ENCODE data around the gene NR3C2.

The NR3C2 gene

DNA sequence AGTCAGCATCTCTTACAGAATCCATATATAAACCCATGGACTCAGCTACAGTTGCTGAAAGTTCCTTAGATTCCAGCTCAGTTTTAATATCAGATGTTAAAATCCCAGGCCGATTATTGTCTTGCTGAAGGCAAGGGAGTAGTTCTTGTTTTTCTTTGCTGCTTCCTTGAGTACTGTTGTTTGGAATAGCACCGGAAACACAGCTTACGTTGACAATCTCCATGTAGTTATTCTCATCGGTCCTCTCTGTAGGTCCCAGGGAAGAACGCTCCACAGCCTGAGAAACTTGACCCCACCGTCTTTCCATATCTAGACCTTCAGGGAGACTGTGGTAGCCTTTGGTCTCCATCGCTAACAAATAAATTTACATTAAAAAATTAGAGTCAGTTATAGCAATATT, 5.7 kb downstream of the NR3C2 start:
- peaks cover 10% of the 10 kb centered on the region; the same call in 1 of the 2 replicates for H4K20me1 ChIP-seq
- peaks cover 24% of the 10 kb centered on the region for H3K27me3 ChIP-seq
- H3K9ac ChIP-seq, result no peak overlapping the region
- H3K4me2 ChIP-seq, result no peak overlapping the region
- no peak overlapping the region for H3K4me3 ChIP-seq
- no peaks in the 10 kb centered on the region for H3K9me3 ChIP-seq
- no peak for TF ChIP-seq Cebpa-rat (IDR thresholded peaks at IDR 0.05)
- peaks cover 12% of the 10 kb centered on the region for H3K4me1 ChIP-seq
- H3K27ac ChIP-seq, result no peak overlapping the region
- no peaks in the 10 kb centered on the region for H3K36me3 ChIP-seq

DNA sequence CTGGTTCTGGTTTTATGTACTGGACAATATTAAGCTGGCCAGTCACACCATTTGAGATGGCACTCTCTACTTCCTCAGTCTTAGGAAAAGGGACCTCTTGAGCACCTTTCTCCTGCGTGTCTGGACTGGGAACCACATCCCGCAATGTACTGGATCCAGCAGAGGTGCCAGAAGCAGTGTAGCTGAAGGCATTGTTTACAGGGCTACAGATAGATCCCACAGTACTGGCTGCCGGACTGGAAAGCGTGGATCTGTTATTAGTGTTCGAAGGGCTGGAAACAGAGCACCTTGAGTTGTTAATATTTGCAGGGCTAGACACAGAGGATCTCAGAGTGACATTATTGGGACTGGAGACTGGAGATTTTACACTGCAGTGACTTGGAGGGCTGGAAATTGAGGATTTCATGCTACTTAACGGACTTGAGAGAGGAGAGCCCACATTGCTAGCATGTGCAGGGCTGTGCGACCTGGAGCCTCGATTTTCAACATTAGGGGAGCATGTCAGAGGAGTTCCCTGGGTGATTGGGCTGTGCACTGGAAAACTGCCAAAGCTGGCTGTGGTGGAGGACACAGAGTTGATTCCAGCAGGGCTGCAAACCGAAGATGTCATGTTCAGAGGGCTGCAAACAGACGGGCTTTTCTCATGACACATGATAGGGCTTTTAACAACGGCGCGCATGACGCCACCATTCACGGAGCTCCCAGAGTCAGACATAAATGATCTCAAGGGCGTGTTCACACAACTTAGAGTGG, 6.4 kb downstream of the NR3C2 start:
- Histone ChIP-seq H4K20me1 (0 out of 2 replicates have a peak, but pooled peaks cover 3% of the 10 kb centered on the region), H3K36me3 (no peaks in the 10 kb centered on the region), H3K9ac (no peak overlapping the region), H3K4me1 (peaks cover 10% of the 10 kb centered on the region), H3K27ac (no peak overlapping the region), H3K27me3 (peaks cover 17% of the 10 kb centered on the region), H3K4me3 (no peak overlapping the region), H3K4me2 (no peak overlapping the region), H3K9me3 (no peaks in the 10 kb centered on the region)
- no peak for TF ChIP-seq Cebpa-rat (IDR thresholded peaks at IDR 0.05)

DNA sequence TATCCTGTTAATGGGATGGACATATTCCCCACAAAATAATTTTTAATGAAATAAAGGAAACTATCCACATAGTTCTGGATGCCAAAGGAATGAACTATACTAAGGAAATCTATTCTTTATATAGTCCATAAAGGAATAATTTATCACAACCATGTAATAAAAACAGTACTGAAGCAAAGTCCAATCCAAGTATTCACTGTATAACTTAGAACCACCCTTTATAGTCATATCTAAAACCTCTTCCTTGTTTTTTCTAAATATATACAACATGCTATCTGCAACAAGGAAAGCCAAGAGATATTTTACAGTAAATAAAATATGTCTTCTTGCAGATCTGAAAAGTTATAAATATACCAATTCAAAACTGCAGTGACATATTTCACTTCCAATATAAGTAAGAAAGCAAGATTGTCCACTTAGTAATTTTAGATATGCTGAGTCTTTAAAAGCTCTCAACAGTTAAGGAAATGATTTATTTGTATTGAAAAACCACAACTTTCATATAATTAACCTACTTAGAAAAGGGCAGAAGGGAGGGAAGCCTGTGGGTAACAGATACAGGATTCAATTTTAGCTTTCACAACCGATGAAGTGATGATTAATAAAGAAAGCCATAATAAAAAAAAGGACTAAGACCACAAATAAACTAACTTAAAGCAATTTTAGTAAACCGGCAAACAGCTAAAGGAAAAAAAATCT, 8.0 kb downstream of the NR3C2 start:
- H3K27me3 ChIP-seq, result peaks cover 1% of the 10 kb centered on the region
- no peaks in the 10 kb centered on the region for H3K36me3 ChIP-seq
- no peak for TF ChIP-seq Cebpa-rat (IDR thresholded peaks at IDR 0.05)
- H3K9ac ChIP-seq, result no peak overlapping the region
- no peak overlapping the region for H3K27ac ChIP-seq
- H3K4me2 ChIP-seq, result peak overlapping the region; percentile 48
- H3K4me3 ChIP-seq, result no peak overlapping the region
- H3K9me3 ChIP-seq, result no peaks in the 10 kb centered on the region
- H3K4me1 ChIP-seq, result peaks cover 18% of the 10 kb centered on the region
- no peaks in the 10 kb centered on the region for H4K20me1 ChIP-seq

DNA sequence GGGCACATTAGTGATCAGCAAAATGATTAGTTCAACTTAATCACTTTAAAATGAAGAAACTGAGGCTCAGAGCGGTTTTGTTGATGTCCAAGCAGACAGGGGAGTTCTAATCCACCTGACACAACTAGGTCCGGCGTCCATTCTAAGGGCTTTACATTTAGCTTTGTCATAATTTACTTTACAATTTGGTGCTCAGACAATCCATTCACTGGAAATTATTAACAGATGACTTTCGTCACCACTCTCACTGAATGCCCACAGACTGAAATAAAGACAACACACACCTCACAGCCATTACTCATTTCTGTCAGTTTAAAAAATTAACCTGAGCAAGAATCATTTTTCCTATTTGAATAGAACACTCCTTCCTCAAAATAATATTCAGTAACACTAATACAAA, 10.8 kb downstream of the NR3C2 start:
- Histone ChIP-seq H3K4me2 (no peak overlapping the region), H3K9me3 (no peaks in the 10 kb centered on the region), H3K4me1 (peaks cover 25% of the 10 kb centered on the region), H3K9ac (no peak overlapping the region), H3K27me3 (no peaks in the 10 kb centered on the region), H3K36me3 (no peaks in the 10 kb centered on the region), H3K27ac (no peak overlapping the region), H4K20me1 (no peaks in the 10 kb centered on the region), H3K4me3 (no peak overlapping the region)
- no peak for TF ChIP-seq Cebpa-rat (IDR thresholded peaks at IDR 0.05)

DNA sequence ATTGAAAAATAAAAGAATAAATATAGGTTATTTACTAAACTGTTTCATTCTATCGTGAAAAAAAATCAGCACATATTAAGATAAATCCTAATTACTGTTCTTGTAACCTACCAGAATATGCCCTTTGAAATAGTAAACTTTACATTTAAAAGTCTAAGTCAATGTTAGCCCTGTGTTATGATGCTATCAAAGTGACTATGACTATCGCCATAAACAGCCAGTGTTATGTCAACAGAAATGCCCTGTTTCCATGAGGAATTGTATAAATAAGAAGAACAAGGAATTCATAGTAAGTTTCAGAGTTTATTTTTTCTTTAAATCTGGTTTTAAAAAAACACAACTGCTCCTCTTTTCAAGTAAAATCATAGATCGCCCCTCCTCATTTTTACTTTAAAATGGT, 11.4 kb downstream of the NR3C2 start:
- no peak overlapping the region for H3K4me2 ChIP-seq
- H3K9me3 ChIP-seq, result no peaks in the 10 kb centered on the region
- H4K20me1 ChIP-seq, result no peaks in the 10 kb centered on the region
- no peak for TF ChIP-seq Cebpa-rat (IDR thresholded peaks at IDR 0.05)
- no peak overlapping the region for H3K4me3 ChIP-seq
- H3K27ac ChIP-seq, result no peak overlapping the region
- H3K36me3 ChIP-seq, result no peaks in the 10 kb centered on the region
- H3K9ac ChIP-seq, result no peak overlapping the region
- H3K27me3 ChIP-seq, result no peaks in the 10 kb centered on the region
- H3K4me1 ChIP-seq, result peaks cover 25% of the 10 kb centered on the region

DNA sequence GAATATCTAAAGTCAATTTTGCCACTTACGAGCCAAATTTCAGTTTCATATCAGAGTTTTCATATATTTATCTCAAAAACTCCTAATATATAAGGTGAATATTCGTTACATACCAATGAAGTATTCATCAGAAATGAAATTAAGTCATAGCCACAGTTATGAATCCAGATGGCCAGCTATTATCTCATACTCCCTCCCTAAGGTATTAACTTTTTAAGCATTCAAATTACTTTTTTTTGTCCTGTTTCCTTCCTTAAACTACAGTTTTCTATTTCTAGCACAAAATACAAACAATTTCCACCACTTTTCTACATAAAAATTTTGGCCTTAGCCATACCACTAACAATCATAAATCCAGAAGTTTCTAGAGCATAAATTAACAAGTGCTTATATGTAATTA, 13.0 kb downstream of the NR3C2 start:
- Histone ChIP-seq H3K9me3 (no peaks in the 10 kb centered on the region), H4K20me1 (no peaks in the 10 kb centered on the region), H3K27ac (no peak overlapping the region), H3K4me3 (no peak overlapping the region), H3K4me1 (peaks cover 29% of the 10 kb centered on the region), H3K4me2 (peak overlapping the region; percentile 52), H3K36me3 (no peaks in the 10 kb centered on the region), H3K27me3 (no peaks in the 10 kb centered on the region), H3K9ac (no peak overlapping the region)
- TF ChIP-seq Cebpa-rat (IDR thresholded peaks at IDR 0.05), result no peak

DNA sequence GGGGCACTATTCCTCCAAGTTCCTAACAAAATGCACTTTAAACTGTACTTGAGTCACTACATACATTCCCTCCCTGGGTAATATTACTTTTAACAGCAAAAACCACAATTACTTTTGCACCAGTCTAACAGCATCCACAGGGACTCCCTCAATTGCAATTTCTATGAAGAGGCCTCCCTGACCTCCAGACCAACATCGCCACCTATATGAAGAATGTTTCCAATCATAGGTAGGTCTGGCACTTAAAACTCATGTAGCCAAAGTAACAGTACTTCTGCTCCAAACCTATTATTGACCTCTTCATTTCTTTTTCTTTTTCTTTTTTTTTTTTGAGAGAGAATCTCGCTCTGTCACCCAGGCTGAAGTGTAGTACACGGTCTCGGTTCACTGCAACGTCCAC, 15.6 kb downstream of the NR3C2 start:
- H3K9ac ChIP-seq, result no peak overlapping the region
- no peak for TF ChIP-seq Cebpa-rat (IDR thresholded peaks at IDR 0.05)
- no peak overlapping the region for H3K27ac ChIP-seq
- H4K20me1 ChIP-seq, result no peaks in the 10 kb centered on the region
- H3K4me1 ChIP-seq, result peaks cover 37% of the 10 kb centered on the region
- no peak overlapping the region for H3K4me2 ChIP-seq
- no peaks in the 10 kb centered on the region for H3K9me3 ChIP-seq
- no peak overlapping the region for H3K4me3 ChIP-seq
- H3K36me3 ChIP-seq, result no peaks in the 10 kb centered on the region
- no peaks in the 10 kb centered on the region for H3K27me3 ChIP-seq

DNA sequence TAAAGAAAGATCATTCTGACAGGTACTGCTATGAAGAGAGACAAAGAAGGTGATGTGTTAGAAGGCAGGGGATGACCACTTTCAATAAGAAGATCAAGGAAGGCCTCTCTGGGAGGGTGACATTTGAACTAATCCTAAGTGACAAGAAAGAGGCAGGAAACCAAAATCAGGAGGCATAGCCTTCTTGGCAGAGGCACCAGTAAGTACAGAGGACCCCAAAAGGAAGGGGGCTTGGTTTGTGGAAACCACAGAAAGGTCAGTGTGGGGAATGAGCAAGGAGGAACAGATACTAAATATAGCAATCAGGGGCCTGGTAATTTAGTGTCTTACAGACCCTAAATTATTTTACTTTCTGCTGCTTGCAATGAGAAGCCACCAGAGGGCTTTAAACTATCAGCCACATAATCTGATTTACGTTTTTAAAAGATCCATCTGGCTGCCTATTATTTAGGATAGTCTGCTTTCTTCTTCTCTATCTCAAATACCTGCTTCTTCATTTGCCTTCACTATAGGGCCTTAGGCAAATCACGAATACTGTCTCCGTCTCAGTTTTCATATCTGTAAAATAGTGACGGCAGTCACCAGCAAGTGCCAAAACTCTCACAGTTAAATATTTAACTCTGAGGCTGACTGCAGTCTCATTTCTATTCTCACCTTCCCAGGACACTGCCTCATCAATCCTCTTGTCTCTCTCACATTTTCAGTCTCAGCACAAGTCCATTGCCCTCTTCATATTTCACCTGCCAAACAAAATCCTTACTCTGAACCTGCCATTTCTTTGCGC, 16.7 kb downstream of the NR3C2 start:
- Histone ChIP-seq H3K4me2 (peak overlapping the region; percentile 53), H3K36me3 (no peaks in the 10 kb centered on the region), H3K9me3 (no peaks in the 10 kb centered on the region), H3K27ac (no peak overlapping the region), H4K20me1 (no peaks in the 10 kb centered on the region), H3K9ac (no peak overlapping the region), H3K27me3 (no peaks in the 10 kb centered on the region), H3K4me1 (peaks cover 37% of the 10 kb centered on the region), H3K4me3 (no peak overlapping the region)
- TF ChIP-seq Cebpa-rat (IDR thresholded peaks at IDR 0.05), result no peak

DNA sequence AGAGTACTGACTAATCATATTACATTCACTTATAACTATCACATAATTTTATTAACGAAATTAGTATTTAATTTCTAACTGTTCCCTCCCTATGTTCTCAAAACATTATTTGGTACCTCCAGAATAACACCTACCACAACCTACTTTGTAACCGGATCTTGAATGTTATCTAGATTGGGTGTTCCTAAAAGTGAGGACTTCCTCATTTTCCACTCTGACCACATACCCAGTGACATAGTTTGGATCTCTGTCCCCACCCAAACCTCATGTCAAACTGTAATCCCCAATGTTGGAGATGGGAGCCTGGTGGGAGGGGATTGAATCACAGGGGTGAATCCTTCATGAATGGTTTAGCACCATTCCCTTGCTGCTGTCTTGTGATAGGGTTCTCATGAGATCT, 21.8 kb downstream of the NR3C2 start:
- Histone ChIP-seq H3K4me2 (no peak overlapping the region), H3K36me3 (no peaks in the 10 kb centered on the region), H3K27me3 (no peaks in the 10 kb centered on the region), H3K27ac (no peak overlapping the region), H3K4me3 (no peak overlapping the region), H3K9ac (no peak overlapping the region), H4K20me1 (no peaks in the 10 kb centered on the region), H3K9me3 (no peaks in the 10 kb centered on the region), H3K4me1 (peaks cover 18% of the 10 kb centered on the region)
- no peak for TF ChIP-seq Cebpa-rat (IDR thresholded peaks at IDR 0.05)

DNA sequence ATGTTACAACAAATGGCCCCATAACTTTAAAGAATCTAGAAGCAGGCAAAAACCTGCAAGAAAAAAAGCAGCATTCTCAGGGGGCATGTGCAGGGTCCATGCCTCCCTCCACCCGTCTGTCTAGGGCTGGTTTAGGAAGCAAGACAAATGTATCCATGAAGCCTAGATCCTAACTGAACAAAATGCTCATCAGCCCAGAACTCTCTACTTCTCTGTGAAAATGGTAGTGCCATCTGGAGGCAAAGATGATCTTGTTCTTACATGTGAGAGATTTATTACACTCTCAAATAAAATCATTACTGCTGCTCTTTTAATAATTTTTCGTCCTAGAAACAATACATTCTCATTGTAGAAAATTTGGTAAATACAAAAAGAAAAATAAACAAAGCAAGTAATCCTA, 26.7 kb downstream of the NR3C2 start:
- Histone ChIP-seq H3K27me3 (no peaks in the 10 kb centered on the region), H3K36me3 (no peaks in the 10 kb centered on the region), H3K9me3 (no peaks in the 10 kb centered on the region), H3K27ac (no peak overlapping the region), H3K9ac (no peak overlapping the region), H3K4me1 (no peaks in the 10 kb centered on the region), H4K20me1 (no peaks in the 10 kb centered on the region), H3K4me2 (no peak overlapping the region), H3K4me3 (no peak overlapping the region)
- no peak for TF ChIP-seq Cebpa-rat (IDR thresholded peaks at IDR 0.05)
